Measurements from ENCODE around the gene CCDC117.

- TF ChIP-seq ELF4 (IDR thresholded peaks at IDR 0.05) (no peak), FOXM1 (IDR thresholded peaks at IDR 0.05; ENCODE audit: borderline replicate concordance) (no peak), BHLHE40 (IDR thresholded peaks at IDR 0.05; ENCODE audit: borderline replicate concordance) (no peak), SUZ12 (IDR thresholded peaks at IDR 0.05) (no peak), FOXA1 (IDR thresholded peaks at IDR 0.05) (no peak), HDGF (IDR thresholded peaks at IDR 0.05; ENCODE audit: borderline replicate concordance) (no peak)
Measured at GRCh38 chr22:28832731-28833130, 60.2 kb downstream of the CCDC117 start.

All from HEK293T (cell line).